Measurements from ENCODE around the gene EMC7. TPM values are rescaled to one million over a fixed set of nuclear protein-coding genes. Genes with fewer than 3 reads are reported as not detected.

The EMC7 gene
- total and polyA plus RNA-seq, 3 donors from 2014 or later, result 73.2 to 170 (median 74.6) TPM

DNA sequence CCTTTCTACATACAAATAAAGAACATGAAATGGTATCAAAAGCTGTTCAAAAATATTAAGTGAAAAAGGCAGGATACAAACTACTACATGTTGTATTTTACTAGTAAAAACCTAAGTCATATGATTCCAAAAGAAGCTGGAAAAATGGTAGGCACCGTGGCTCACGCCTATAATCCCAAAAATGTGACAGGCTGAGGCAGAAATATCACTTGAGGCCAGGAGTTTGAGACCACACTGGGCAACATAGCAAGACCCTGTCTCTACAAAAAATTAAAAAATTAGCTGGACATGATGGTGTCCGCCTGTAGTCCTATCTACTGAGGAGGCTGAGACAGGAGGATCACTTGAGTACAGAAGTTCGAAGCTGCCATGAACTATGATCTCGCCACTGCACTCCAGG lies 1.7 kb downstream of the EMC7 start:
- H3K4me3 ChIP-seq, result no peak overlapping the region
- H3K36me3 ChIP-seq (ENCODE audit: low read depth, missing control alignments), result no peaks in the 10 kb centered on the region
- intact Hi-C loops (cut with DNase I; ENCODE audit: low total_unique reads), result loop anchor here (10.0 kb wide), 1 partner anchor 125 kb away; the partner anchor contains the start of gene EMC4
- peaks cover 4% of the 10 kb centered on the region for H3K4me1 ChIP-seq
- no peak for TF ChIP-seq POLR2A (IDR thresholded peaks at IDR 0.05)
- TF ChIP-seq, protein P1, sequence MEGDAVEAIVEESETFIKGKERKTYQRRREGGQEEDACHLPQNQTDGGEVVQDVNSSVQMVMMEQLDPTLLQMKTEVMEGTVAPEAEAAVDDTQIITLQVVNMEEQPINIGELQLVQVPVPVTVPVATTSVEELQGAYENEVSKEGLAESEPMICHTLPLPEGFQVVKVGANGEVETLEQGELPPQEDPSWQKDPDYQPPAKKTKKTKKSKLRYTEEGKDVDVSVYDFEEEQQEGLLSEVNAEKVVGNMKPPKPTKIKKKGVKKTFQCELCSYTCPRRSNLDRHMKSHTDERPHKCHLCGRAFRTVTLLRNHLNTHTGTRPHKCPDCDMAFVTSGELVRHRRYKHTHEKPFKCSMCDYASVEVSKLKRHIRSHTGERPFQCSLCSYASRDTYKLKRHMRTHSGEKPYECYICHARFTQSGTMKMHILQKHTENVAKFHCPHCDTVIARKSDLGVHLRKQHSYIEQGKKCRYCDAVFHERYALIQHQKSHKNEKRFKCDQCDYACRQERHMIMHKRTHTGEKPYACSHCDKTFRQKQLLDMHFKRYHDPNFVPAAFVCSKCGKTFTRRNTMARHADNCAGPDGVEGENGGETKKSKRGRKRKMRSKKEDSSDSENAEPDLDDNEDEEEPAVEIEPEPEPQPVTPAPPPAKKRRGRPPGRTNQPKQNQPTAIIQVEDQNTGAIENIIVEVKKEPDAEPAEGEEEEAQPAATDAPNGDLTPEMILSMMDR (IDR thresholded peaks at IDR 0.05), result no peak
- H3K27me3 ChIP-seq, result no peaks in the 10 kb centered on the region
- H3K27ac ChIP-seq, result no peak overlapping the region
- 77 to 78% methylated on average over 5 of the region's 5 CpGs for WGBS, 2 donors
- no peak for DNase-seq
- H3K9me3 ChIP-seq, result no peaks in the 10 kb centered on the region

DNA sequence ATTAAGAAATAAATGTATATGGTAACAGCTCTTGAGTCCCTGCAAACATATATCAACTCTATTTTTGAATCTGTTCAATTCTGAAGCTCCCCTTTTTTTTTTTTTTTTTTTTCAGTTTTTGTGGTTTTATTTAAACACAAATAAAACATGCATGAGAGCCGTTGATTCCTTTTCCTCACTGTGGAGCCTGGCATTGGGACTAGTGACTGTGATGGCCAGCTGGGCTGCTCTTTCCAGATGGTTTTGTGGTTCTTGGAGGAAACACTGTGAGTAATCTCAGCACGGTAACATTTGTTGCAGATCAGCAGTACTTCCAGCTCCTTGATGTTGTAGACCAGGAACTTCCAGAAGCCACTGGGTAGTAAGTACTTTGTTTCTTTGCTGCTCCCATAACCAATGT lies 15.9 kb downstream of the EMC7 start:
- no peaks in the 10 kb centered on the region for H3K27me3 ChIP-seq
- DNase-seq, result no peak
- no peak overlapping the region for H3K4me3 ChIP-seq
- H3K9me3 ChIP-seq, result no peaks in the 10 kb centered on the region
- intact Hi-C loops (cut with DNase I; ENCODE audit: low total_unique reads), result no loop called here
- no peaks in the 10 kb centered on the region for H3K4me1 ChIP-seq
- H3K27ac ChIP-seq, result no peak overlapping the region
- H3K36me3 ChIP-seq (ENCODE audit: low read depth, missing control alignments), result no peaks in the 10 kb centered on the region
- TF ChIP-seq POLR2A (IDR thresholded peaks at IDR 0.05), result no peak
- TF ChIP-seq, protein P1 (IDR thresholded peaks at IDR 0.05), result no peak
- 62 to 89% methylated on average over 2 of the region's 2 CpGs for WGBS, 2 donors

DNA sequence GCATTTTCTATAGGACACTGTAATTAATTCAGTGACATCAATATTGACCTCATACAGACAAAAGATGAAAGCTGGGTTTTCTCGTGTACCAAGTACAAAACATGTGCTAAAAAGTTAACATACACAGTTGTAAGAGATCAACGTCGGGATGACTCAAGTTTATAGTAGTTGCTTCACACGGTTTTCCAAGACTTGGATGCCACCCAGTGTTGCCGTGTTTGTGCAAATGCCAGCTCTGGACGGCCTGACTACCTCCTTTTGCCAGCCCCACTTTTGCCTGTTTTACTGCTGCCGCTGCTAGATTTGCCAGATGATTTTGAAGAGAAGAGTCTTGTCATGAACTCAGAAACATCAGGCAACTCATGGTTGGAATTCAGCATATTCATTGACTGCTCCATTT lies 17.6 kb downstream of the EMC7 start:
- Histone ChIP-seq H3K4me1 (no peaks in the 10 kb centered on the region), H3K4me3 (no peak overlapping the region), H3K27me3 (no peaks in the 10 kb centered on the region), H3K9me3 (no peaks in the 10 kb centered on the region), H3K27ac (no peak overlapping the region), H3K36me3 (ENCODE audit: low read depth, missing control alignments) (no peaks in the 10 kb centered on the region)
- TF ChIP-seq, protein P1 (IDR thresholded peaks at IDR 0.05), result no peak
- WGBS, 2 donors, result 72 to 78% methylated on average over 7 of the region's 7 CpGs
- intact Hi-C loops (cut with DNase I; ENCODE audit: low total_unique reads), result no loop called here
- no peak for DNase-seq

DNA sequence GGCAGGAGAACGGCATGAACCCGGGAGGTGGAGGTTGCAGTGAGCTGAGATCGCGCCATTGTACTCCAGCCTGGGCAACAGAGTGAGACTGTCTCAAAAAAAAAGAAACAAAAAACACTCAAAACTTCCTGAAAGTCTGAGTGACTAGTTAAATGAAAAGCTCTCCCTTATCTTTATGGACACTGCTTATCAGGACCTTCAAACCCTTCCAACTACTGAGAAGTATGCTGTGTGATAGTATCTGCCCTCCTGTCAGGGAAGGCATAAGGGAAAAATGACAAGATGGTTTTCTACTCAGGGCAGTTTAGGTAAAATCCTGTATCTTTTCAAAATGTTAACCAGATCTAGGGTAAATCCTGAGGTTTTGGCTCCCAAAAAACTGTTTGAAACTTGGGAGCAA lies 21.8 kb downstream of the EMC7 start:
- intact Hi-C loops (cut with DNase I; ENCODE audit: low total_unique reads), result no loop called here
- H3K27ac ChIP-seq, result no peak overlapping the region
- H3K36me3 ChIP-seq (ENCODE audit: low read depth, missing control alignments), result no peaks in the 10 kb centered on the region
- no peak for DNase-seq
- WGBS, 2 donors, result 82 to 83% methylated on average over 4 of the region's 4 CpGs
- H3K4me3 ChIP-seq, result no peak overlapping the region
- no peaks in the 10 kb centered on the region for H3K4me1 ChIP-seq
- no peaks in the 10 kb centered on the region for H3K9me3 ChIP-seq
- H3K27me3 ChIP-seq, result no peaks in the 10 kb centered on the region
- TF ChIP-seq, protein P1 (IDR thresholded peaks at IDR 0.05), result no peak
- no peak for TF ChIP-seq POLR2A (IDR thresholded peaks at IDR 0.05)

DNA sequence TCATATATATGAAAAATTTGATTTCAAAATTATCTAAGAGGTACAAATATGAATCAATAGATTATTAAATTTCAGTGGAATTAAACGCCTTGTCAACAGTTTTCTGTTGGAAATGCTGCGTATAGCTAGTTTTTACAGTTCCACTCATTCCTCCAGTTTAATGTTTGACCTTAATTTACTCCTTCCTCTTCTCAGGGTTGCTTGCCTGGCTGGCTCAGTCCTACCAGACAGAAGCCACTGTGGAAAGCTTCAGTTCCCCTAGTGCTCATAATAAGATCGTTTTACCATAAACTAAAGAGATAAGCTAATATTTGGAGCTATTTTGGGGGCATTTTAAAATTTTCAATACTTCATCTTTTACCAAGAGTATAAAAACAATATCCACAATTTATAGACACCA lies 22.8 kb downstream of the EMC7 start:
- Histone ChIP-seq H3K27ac (no peak overlapping the region), H3K4me3 (no peak overlapping the region), H3K4me1 (no peaks in the 10 kb centered on the region), H3K9me3 (no peaks in the 10 kb centered on the region), H3K27me3 (no peaks in the 10 kb centered on the region), H3K36me3 (ENCODE audit: low read depth, missing control alignments) (no peaks in the 10 kb centered on the region)
- intact Hi-C loops (cut with DNase I; ENCODE audit: low total_unique reads), result no loop called here
- TF ChIP-seq, protein P1 (IDR thresholded peaks at IDR 0.05), result no peak
- no peak for TF ChIP-seq POLR2A (IDR thresholded peaks at IDR 0.05)
- no peak for DNase-seq
- 83 to 86% methylated on average over 3 of the region's 3 CpGs for WGBS, 2 donors

All from testis (tissue), 3 donors.